ENCODE data around the gene GPRC5A. TPM values are rescaled to one million over a fixed set of nuclear protein-coding genes. Genes with fewer than 3 reads are reported as not detected.
A peak's percentile ranks its signal among the peaks of the same experiment; 100 is the strongest.

Gene GPRC5A
- total RNA-seq, 4 donors from 2014 or later = 2.0 to 13.2 (median 12.4) TPM

DNA sequence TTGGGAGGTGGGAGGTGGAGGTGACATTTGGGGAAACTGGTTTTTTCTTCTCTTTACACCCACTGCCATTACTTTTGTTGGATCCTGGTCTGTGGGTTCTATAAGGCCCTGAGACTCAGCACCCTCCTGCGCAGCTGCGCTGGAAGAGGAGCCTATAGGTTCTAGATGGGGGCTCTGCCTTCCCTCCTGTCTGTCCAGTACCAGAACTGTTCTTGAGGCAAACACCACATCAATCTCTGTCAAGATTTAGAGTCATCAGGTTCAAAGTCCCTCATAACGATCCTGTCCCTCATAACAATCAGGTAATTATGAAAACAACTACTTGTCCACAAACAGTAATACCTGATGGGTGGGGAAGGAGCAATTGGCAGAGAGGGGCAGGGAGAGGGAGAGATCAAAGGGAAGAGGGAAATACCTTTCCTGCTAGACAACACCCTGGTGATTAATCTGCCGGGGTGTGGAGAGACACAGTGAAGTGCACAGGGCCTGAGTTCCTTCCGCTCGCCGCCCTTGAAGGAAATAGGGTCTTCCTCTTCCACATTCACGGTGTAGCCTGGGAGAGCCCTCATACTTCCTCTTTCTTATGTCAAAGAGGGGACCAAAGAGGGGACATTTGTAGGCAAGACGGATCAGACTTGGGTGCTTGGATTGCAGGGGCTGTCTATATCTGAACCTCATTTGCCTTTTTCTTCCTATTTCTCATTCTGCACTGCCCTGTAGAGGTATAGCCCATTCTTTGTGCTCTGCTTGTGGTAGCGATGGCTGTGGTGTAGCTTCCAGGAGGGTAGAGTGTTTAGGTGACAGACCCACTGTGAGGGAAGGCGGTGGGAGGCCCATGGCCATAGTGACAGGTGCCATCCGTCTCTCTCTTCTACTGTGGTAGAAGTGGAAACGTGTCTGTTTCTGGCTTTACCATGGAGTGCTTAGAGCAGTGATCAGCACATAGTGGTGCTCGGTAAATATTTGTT, 12.6 kb downstream of the GPRC5A start:
- H3K4me1 ChIP-seq = peaks cover 0 to 6% of the 10 kb centered on the region in 2 donors

DNA sequence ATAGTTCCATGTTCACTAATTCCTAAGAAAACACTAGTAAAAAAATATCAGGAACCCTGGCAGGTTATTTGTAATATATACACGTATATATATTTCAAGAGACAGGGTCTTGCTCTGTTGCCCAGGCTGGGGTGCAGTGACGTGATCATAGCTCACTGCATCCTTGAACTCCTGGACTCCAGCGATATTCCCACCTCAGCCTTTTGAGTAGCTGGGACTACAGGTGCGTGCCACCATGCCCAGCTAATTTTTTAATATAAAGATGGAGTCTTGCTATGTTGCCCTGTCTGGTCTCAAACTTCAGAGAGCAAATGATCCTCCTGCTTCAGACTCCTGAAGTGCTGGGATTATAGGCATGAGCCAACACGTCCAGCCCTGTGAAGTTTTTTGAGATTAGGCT, 16.2 kb downstream of the GPRC5A start:
- H3K4me3 ChIP-seq = no peak overlapping the region
- no peaks in the 10 kb centered on the region for H3K9me3 ChIP-seq
- no peak for TF ChIP-seq POLR2A (IDR thresholded peaks at IDR 0.05)
- TF ChIP-seq, protein P1, sequence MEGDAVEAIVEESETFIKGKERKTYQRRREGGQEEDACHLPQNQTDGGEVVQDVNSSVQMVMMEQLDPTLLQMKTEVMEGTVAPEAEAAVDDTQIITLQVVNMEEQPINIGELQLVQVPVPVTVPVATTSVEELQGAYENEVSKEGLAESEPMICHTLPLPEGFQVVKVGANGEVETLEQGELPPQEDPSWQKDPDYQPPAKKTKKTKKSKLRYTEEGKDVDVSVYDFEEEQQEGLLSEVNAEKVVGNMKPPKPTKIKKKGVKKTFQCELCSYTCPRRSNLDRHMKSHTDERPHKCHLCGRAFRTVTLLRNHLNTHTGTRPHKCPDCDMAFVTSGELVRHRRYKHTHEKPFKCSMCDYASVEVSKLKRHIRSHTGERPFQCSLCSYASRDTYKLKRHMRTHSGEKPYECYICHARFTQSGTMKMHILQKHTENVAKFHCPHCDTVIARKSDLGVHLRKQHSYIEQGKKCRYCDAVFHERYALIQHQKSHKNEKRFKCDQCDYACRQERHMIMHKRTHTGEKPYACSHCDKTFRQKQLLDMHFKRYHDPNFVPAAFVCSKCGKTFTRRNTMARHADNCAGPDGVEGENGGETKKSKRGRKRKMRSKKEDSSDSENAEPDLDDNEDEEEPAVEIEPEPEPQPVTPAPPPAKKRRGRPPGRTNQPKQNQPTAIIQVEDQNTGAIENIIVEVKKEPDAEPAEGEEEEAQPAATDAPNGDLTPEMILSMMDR (IDR thresholded peaks at IDR 0.05) = no peak
- H3K27me3 ChIP-seq = no peaks in the 10 kb centered on the region
- no peaks in the 10 kb centered on the region for H3K4me1 ChIP-seq
- no peak overlapping the region for H3K27ac ChIP-seq
- H3K36me3 ChIP-seq = no peaks in the 10 kb centered on the region
- DNase-seq = no peak
- intact Hi-C loops (cut with DNase I; ENCODE audit: low total_unique reads) = loop anchor here (5.0 kb wide), 1 partner anchor 90 kb away; no protein-coding TSS in a partner anchor

More for the DNA sequence above, 12.6 kb downstream of the GPRC5A start:
- Histone ChIP-seq H3K36me3 (no peaks in the 10 kb centered on the region), H3K4me3 (no peak overlapping the region), H3K9me3 (no peaks in the 10 kb centered on the region), H3K27me3 (no peaks in the 10 kb centered on the region), H3K27ac (no peak overlapping the region)
- intact Hi-C loops (cut with DNase I; ENCODE audit: low total_unique reads) = no loop called here
- no peak for DNase-seq
- no peak for TF ChIP-seq POLR2A (IDR thresholded peaks at IDR 0.05)
- TF ChIP-seq, protein P1 (IDR thresholded peaks at IDR 0.05) = no peak

DNA sequence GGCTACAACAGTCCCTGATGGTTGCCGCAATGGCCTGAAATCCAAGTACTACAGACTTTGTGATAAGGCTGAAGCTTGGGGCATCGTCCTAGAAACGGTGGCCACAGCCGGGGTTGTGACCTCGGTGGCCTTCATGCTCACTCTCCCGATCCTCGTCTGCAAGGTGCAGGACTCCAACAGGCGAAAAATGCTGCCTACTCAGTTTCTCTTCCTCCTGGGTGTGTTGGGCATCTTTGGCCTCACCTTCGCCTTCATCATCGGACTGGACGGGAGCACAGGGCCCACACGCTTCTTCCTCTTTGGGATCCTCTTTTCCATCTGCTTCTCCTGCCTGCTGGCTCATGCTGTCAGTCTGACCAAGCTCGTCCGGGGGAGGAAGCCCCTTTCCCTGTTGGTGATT, 16.9 kb downstream of the GPRC5A start:
- intact Hi-C loops (cut with DNase I; ENCODE audit: low total_unique reads) = loop anchor here (5.0 kb wide), 1 partner anchor 89 kb away; no protein-coding TSS in a partner anchor
- Histone ChIP-seq H3K27ac (no peak overlapping the region), H3K4me1 (no peaks in the 10 kb centered on the region), H3K9me3 (no peaks in the 10 kb centered on the region), H3K27me3 (no peaks in the 10 kb centered on the region), H3K36me3 (no peaks in the 10 kb centered on the region), H3K4me3 (no peak overlapping the region)
- TF ChIP-seq, protein P1 (IDR thresholded peaks at IDR 0.05) = no peak
- no peak for TF ChIP-seq POLR2A (IDR thresholded peaks at IDR 0.05)
- DNase-seq = no peak

DNA sequence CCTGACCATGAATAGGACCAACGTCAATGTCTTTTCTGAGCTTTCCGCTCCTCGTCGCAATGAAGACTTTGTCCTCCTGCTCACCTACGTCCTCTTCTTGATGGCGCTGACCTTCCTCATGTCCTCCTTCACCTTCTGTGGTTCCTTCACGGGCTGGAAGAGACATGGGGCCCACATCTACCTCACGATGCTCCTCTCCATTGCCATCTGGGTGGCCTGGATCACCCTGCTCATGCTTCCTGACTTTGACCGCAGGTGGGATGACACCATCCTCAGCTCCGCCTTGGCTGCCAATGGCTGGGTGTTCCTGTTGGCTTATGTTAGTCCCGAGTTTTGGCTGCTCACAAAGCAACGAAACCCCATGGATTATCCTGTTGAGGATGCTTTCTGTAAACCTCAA, 17.3 kb downstream of the GPRC5A start:
- no peaks in the 10 kb centered on the region for H3K4me1 ChIP-seq

More for the DNA sequence above, 17.3 kb downstream of the GPRC5A start:
- Histone ChIP-seq H3K9me3 (no peaks in the 10 kb centered on the region), H3K27me3 (no peaks in the 10 kb centered on the region), H3K4me3 (no peak overlapping the region), H3K36me3 (no peaks in the 10 kb centered on the region), H3K27ac (peak overlapping the region in 1 of 2 donors; percentile 90)
- intact Hi-C loops (cut with DNase I; ENCODE audit: low total_unique reads) = loop anchor here (5.0 kb wide), 1 partner anchor 89 kb away; no protein-coding TSS in a partner anchor
- TF ChIP-seq, protein P1 (IDR thresholded peaks at IDR 0.05) = no peak
- no peak for TF ChIP-seq POLR2A (IDR thresholded peaks at IDR 0.05)
- DNase-seq = no peak
